Endothelial cell of umbilical vein (primary cell): ENCODE measurements around the gene CHRNA10.

Source experiments
- JUN ChIP-seq: IDR thresholded peaks from 2 replicates; pipeline ENCODE4 v1.6.1; 2011; ENCODE audit warnings: borderline replicate concordance, low read depth; ENCODE audit not compliant: insufficient read length, insufficient read depth
- POLR2A ChIP-seq: IDR thresholded peaks from 2 replicates; pipeline ENCODE4 v1.6.1; 2012; ENCODE audit warnings: low read depth, mild to moderate bottlenecking, control low read depth, low read length
- TF ChIP-seq, protein P1 (sequence below), 2 donors: IDR thresholded peaks; 1 replicate in 1 of 2; 2 replicates in 1 of 2; pipeline ENCODE4 v1.5.1; 2011; ENCODE audit warnings: low read length in 2 of 2, mild to moderate bottlenecking in 2 of 2, moderate library complexity in 2 of 2, control low read depth in 1 of 2, inconsistent platforms in 1 of 2, low read depth in 1 of 2; ENCODE audit not compliant: insufficient read depth in 1 of 2; ENCODE audit errors: extremely low read depth in 1 of 2

DNA sequence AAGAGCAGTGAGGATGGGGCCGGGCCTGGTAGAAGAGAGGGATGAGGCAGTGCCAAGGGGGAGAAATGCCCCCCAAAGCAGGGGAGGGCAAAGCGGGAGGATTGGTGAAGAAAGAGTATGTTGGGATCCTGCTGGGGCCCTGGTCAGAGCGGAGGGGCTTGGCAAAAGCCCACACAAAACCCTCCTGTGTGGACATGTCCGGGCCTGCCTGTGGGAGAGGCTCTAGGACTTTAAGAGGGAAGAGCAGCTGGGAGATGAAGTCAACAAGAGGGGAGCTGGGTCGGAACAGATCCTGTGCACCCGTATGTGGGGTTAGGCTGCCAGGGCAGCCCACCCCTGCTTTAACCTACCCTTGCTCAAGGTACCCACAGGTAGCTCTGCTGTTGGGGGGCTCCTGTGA is 55.2 kb downstream of the CHRNA10 start:
- TF ChIP-seq POLR2A (no peak), JUN (no peak)
- TF ChIP-seq, protein P1, sequence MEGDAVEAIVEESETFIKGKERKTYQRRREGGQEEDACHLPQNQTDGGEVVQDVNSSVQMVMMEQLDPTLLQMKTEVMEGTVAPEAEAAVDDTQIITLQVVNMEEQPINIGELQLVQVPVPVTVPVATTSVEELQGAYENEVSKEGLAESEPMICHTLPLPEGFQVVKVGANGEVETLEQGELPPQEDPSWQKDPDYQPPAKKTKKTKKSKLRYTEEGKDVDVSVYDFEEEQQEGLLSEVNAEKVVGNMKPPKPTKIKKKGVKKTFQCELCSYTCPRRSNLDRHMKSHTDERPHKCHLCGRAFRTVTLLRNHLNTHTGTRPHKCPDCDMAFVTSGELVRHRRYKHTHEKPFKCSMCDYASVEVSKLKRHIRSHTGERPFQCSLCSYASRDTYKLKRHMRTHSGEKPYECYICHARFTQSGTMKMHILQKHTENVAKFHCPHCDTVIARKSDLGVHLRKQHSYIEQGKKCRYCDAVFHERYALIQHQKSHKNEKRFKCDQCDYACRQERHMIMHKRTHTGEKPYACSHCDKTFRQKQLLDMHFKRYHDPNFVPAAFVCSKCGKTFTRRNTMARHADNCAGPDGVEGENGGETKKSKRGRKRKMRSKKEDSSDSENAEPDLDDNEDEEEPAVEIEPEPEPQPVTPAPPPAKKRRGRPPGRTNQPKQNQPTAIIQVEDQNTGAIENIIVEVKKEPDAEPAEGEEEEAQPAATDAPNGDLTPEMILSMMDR (IDR thresholded peaks at IDR 0.05; ENCODE audit: extremely low read depth in 1 of 2, insufficient read depth in 1 of 2, low read depth in 1 of 2, low read length in 2 of 2), result no peak
